ENCODE results near the gene BACE1-AS.
"Not testable (repeated sequence)": the region's sequence is repeated elsewhere in the genome, so short reads cannot be mapped to it uniquely, and the experiment has no call there.

The BACE1-AS gene

DNA sequence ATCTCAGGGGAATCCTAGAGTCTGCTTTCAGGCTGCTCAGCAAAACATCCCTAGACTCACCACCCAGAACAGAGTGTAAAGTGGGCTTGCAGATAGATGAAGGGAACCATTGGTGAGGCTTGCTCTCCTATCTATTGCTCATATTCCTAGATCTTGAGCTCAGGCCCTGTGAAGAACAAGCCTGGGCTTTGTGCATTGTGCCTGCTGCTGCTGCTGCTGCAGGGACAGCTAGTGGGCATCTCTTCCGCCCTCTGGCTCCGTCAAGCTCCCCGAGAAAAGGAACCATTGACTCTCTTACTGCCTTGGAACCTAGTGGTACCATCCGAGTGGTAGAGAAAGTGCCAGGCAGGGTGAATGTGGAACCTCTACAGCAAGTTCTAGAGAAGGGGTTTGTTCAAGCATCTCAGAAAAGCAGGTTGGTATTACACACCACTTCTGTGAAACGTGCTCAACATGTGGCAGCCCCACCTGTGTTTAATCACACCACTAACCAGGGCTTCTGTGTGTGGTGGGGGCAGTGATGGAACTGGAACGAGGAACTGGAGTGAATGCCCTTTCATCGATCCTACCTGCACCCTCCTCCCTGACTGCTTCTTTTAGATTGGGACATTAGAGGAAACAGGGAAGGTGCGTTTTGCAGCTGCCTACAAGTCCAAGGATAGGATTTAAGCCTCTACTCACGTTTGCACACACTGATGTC, 4.4 kb downstream of the BACE1-AS start:
- DNase-seq: no peak

DNA sequence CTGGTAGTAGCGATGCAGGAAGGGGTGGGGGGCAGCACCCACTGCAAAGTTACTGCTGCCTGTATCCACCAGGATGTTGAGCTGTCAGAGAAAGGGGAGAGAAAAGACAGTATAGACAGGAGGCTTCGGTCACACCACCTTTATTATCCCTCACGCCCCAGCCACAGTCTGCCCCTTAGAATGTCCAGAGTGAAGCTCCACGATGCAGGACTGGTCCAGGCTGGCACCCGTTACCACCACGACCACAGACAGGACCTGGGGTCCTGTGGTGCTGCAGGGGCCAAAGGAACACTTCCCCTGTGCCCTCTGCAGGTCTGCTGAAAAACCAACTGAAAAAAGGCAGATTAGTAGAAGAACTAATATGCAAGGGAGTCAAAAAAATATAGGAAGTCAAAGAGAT, 5.7 kb downstream of the BACE1-AS start:
- DNase-seq: no peak

DNA sequence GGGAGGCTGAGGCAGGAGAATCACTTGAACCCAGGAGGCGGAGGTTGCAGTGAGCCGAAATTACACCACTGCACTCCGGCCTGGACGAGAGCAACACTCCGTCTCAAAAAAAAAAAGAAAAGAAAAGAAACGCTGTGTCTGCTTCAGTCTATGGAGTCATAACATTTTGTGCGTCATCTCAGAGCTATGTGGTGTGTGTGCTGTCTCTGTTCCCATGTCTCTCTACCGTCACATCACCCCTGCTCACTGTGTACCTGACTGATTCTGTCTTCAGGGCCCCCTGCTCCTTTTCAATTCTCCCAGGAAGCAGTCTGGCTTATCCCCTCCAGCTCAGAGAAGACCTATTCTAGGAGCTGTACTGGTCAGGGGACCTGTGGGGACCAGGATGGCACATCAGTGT, 7.0 kb downstream of the BACE1-AS start:
- DNase-seq: no peak

DNA sequence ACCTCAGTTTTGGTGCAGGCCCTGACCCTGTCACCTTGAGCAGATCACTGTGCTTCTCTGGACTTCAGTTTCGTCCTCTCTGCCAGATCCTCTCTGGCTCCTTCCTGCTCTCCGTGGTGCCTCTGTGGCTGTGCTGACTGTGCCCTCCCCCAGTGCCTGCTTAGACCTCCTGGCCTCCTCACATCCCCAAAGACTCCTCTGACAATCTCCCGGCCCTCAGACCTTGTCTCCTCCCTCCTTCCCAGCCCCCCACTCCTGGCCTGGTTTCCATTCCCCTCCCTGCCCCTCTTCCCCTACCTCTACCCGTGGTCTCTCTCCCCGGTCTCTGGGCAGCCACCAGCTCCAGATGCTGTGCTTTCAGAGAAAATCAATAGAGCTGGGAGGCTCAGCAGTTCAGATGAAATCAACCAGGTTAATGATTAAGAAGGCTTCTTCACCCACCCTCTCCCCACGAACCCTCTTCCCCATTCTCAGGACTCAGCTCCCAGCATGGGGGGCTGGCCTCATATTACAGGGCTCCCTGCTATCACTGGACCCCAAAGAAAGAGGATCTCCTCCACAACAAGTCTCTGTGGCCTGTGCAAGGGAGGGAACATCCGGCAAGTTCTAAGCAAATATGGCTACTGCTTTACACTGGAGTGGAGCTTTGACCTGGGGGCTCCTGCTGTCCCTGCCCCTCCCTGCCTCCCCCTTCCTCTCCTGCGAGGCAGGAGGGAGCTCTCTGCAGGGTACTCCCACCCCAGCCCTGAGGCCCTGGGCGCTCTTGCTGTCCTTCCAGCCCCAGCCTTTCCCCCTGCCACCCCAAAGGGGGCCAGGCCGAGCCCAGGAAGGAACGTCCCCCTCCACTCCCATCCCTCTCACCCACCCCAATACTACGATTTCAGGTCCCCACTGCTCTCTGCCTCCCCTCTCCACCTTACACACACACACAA, 8.5 kb downstream of the BACE1-AS start:
- DNase-seq: no peak

DNA sequence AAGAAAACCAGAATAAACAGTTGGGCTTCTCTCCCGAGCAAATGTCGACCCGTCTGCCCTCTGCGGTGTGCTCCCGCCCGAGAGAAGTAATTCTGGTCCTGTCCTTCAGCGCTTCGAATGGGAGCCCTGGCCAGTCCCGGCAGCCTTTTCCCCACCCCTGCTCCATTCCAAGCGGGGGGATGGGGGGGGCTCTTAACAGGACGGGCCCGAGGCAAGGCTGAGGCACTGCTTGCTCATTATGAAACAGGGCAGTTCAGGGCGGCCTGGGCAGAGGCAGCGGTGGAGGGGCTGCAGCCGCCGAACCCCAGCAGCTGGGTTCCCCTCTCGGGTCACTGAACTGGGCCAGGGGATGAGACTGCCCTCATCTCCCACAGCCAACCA, 9.1 kb downstream of the BACE1-AS start:
- DNase-seq: no peak

DNA sequence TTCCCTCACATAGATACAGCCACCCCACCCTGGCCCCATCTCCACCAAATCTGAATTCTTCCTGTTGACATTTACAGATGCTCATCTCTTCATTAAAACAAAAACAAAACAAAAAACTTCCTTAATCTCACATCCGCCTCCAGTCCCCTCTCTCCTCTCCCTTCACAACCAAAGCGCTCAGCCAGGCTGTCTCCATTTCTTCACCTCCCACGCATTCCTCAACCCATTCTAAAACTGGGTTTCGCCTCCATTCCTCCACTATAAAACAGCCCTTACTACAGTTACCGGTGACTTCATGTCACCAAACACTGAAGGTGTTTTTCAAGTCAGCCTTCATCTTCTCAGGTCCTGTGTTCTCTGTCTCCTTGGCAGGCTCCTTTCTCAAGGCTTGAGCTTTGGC, 9.6 kb downstream of the BACE1-AS start:
- no peak for DNase-seq

DNA sequence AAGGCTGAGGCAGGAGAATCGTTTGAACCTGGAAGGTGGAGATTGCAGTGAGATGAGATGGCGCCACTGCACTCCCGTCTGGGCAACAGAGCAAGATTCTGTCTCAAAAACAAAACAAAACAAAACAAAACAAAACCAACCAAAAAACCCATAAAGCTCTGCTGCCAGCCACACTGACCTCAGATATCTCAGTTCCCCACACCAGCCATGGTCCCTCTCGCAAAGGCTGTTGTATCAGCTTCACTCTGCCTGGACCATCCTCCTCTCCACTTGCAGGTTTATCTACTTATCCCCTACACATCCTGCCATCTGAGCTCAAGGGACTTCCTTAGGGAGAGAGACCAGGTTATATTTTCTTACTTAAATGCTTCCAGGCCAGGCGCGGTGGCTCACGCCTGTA, 11.1 kb downstream of the BACE1-AS start:
- no peak for DNase-seq

DNA sequence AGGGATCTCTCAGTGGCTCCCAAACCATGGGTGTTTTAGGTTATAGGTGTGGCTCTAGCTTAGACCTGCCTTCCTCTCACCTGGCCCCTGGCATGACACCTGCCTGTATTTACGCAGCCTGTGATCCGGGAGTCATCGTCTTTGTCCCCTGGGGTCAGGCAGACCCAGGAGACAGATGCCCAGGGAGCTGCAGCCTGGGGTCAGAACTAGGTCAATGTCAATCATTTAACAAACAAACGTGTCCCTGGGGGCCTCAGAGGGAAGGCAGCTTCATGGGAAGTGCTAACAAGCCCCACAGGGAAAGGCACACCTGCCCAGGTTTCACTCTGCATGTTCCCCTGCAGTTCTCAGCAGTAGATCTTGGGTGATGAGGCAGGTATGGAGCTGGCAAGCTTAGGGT, 12.0 kb downstream of the BACE1-AS start:
- DNase-seq: no peak

DNA sequence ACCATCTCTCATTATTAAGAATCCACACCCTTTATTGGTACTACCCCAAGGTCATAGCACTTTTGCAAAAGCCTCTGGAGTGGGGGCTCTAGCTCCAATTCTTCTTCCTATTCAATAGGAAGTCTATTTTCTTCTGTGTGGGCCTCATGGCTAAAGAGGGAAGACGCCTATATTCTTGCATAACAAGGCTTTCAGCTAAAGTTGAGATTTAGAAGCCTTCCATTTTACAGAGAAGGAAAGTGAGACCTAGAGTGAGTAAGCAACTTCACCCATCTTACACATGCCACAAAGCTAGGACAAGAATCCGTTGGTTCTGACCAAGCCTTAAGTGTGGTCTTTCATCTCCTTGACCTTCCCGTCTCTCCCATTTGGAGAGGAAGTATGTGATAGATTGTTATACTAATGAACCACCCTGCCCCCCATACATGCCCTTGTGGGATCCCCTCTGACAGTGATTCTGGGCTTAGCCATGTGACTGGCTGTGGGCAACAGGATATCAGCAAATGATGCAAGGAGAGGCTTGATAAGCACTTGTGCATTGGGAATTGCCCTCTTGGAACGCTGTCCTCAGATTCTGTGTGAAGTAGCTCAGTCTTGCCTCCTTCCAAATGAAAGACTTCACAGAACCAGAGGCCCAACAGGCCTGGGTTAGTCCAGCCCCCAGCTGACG, 12.6 kb downstream of the BACE1-AS start:
- DNase-seq: peak in 2 of 3 donors; percentile 34 to 44

DNA sequence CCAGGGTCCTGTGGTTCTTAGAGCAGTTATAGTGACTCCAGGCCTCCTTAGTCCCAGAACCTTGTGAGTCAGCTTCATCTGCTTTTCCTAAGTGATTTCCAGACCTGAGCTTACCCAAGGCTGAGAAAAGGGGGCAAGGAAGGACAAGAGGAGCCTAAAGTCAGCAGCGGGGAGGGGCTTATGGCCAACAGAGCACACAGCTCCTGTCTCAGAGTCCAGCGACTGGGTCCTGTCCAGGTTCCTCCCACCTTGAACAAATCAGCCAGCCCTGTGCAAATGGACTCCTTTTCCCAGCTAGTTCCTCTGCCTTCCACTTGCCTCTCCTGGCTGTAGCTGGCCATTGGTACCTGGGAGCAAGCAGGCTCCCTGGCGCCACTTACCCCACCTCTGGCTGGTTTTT, 14.0 kb downstream of the BACE1-AS start:
- no peak for DNase-seq

DNA sequence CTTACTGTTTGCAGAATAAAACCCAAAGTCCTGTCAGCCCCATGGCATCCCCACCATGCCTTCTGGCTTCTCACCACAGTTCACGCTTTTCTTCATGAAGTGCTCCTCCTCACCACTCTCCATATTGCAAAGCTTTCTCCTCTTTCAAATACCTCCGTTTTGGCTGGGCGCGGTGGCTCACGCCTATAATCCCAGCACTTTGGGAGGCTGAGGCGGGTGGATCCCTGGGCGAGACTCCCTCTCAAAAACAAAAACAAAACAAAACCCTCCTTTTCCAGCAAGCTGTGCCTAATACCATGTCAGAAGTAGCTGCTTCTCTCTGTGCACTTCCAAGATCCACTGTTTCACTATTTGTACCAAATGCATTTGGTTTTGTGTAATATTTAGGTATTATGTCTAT, 18.2 kb downstream of the BACE1-AS start:
- DNase-seq: no peak

DNA sequence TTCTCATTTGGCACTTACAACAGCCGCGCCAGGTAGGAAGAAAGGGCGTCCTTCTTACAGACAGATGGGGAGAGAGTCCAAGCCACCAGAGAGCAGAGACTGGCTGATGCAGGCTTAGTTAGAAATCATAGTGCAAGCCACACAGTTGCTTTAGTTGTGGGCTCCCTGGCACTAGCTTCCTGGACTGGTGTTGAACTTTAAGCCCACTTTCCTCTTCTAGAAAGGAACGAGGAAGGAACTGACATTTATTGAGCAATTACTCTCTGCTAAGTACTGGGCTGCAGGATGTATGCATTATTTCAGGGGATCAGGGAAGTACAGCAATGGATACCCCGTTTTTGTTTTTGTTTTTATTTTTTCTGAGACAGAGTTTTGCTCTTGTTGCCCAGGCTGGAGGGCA, 21.9 kb downstream of the BACE1-AS start:
- DNase-seq: peak; percentile 25 to 56 (median 54)

DNA sequence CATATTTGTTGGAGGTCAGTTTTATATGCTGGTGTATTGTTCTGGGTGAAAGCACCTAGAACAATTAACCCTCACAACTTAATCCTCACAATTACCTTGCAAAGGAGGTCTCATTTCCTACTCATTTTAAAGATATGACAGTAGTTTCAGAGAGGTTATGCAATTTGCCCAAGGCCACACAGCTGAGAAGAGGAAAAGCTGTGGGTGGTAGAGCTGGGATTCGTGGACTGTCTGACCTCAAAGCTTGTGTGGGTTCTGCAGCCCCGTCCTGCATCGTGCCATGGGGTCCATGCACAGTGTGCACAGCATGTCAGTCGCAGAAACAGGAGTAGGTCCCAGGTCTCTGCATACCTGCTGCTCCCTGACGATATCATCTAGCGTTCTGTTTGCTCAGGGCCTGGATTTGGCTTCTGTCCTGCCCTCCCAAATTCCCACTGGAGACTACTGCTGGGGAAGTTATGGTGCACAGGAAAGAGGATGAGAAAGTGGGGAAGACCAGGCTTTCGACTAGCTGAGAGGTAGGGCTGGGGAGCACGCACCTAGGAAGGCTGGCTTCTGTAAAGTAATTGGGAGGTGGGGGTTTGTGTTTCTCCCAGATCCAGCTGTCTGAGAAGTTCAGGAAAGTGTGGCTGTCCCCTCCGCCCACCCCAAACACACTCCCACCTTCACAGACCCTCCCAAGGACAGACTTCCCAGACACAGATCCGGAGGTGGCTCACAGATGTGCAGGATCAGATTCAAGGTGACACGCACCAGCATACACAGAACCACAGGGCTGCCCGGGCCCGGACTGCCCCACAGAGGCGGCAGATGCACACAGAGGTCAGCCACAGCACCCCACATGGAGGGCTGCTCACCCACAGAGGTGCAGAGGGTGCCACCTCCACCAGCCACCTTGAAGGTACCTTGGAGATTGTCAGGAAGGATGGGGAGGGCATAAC, 23.0 kb downstream of the BACE1-AS start:
- peak in 1 of 3 donors; percentile 19 for DNase-seq

DNA sequence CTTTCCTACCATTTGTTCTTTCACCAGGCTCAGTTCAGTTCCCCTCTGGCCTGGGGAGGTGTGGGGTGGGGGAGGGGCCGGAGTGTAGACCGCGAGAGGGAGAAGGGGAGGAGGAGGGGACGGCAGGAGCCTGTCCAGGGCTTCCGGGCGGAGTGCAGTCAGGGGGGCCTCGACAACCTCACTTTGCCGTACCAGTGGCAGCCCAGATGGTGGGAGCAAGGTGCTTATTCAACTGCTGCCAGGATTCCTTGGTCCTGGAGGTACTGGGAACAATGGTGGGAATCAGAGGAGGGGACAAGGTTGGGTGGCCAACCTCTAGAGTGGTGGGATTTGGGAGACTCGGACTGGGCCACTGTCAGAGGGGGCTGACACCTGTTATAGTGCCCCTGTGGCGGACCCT, 23.7 kb downstream of the BACE1-AS start:
- peak in 1 of 3 donors; percentile 28 for DNase-seq

DNA sequence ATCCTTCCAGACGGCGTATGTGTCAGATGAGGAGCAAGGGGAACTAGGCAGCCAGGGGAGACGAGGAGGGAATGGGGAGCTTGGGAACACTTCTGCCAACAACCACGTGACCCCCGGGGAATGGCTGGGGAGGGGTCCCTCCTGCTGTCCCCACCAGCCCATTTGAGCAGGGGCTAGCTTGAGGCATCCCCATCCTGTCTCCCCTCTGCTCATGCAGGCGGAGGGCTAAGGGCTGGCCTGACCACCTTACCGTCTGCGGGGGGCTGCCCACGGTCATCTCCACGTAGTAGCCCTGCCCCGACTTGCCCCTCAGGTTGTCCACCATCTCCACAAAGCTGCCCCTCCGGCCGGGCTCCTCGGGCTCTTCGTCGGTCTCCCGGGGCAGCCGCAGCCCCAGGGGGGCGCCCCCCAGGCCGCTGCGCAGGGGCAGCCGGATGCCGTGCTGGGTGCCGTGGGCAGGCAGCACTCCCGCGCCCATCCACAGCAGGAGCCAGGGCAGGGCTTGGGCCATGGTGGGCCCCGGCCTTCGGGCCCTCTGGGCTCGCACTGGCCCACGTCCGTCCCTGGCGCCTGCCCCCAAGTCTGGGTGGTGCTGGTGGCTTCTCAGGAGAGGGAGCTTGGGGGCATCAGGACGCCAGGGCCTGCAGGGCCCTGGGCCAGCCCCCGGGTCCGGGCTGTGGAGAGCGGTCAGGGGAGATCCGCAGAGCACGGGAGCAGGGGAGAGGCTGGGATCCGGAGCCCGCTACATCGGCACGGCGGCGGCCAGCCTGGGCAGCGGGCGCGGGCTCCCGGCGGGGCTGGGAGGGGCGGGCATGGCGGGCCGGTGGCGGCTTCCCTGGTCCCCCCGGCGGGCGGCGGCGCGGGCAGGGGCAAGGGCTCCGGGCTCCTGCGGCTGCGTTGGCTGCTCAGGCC, 24.4 kb downstream of the BACE1-AS start:
- DNase-seq: peak; percentile 17 to 37 (median 31)

DNA sequence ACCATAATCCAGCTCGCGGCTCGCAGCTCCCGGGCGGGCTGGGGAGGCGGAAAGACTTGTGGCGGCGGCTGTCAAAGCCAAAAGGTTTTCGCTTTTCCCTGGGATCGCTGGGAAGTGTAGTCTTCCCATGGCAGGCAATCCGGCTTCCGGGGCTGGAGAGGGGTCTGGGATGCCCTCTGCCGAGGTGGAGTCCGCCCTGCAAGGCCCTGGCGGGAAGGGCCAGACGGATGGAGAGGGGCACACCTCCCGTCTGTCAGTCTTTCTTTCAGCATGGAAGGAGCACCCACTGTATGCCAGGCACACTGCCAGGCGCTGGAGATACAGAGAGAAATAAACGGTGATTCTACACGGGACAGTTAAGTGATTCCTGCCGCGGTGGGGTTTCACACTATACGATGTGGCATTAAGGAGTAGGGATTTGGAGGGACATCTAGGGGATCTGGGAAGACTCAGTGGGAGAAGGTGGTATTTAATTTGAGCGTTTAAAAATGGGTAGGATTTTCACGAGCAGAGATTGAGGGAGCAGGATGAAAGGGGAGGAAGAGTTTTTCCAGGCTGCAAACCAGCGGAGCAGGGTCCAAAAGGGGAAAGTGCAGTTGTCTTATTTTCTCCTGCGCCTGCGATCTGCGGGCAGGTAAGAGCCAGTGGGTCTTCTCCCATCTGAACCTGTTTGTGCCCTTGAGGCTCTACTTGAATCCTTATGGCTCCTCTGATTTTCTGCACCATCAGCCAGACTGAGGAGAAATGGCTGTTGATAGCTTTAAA, 25.2 kb downstream of the BACE1-AS start, which contains the start of gene BACE1:
Gene BACE1, minus strand, starts transcription at position 60 of the 765 bp plus-strand sequence. CDS start 461 bp downstream, outside the sequence.
- DNase-seq: peak; percentile 60 to 80 (median 73)

DNA sequence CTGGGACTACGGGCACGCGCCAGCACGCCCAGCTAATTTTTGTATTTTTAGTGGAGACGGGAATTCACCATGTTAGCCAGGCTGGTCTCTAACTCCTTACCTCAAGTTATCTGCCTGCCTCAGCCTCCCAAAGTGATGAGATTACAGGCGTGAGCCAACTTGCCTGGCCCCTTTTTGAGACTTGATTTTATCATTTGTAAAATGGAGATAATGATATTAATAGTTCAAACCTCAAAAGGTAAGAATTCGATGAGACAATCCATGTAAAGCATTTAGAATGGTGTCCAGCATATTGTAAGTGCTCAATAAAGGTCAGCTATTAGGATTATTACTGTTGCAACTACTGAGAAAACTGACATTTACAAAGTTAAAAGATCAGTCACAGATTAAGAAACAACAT, 27.6 kb downstream of the BACE1-AS start:
- no peak for DNase-seq

DNA sequence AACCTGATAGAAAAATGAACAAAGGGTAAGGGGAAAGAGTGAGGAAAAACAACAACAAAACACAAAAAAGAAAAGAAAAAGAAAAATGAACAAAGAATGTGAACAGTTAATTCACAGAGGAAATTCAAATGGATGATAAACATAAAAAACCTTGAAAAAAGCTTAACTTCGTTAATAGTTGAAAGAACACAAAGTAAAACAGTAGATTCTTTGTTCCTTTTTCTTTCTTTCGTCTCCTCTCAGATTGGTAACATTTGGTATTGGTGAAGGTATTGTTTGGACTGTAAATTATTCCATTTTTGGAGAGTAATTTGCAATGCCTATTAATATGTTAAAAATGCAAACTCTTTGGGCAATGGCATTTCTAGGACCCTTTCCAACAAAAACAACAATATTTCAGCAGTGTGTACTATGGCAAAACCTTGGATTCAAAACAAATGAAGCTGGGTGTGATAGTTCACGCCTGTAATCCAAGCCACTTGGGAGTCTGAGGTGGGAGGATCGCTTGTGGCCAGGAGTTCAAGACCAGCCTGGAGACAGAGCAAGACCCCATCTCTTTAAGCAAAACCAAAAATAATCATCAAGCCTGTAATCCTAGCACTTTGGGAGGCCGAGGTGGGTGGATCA, 28.2 kb downstream of the BACE1-AS start:
- no peak for DNase-seq

DNA sequence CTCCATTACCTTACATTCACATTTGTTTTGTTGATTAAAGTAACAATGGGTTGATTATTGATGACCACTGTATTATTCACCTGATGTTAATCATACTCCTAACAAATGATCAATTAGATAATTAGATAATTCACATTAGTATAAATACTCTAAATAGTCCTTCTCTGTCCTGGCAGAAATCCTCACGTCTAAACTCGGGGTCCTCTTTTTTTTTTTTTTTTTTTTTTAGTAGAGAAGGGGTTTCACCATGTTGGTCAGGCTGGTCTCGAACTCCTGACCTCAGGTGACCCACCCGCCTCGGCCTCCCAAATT, 36.1 kb downstream of the BACE1-AS start:
- DNase-seq: not testable (repeated sequence)

All from suppressor macrophage treated with lipopolysaccharide for 1 hour (primary cell).